GM12878 (cell line): ENCODE data around the gene MSMB.

Experiments used
- CTCF ChIP-seq, 3 experiments: IDR thresholded peaks in 2 of 3; conservative IDR thresholded peaks in 1 of 3; 2 replicates each; pipeline ENCODE4 v1.5.1; 2011; ENCODE audit warnings: low read depth in 3 of 3, low read length in 3 of 3, mild to moderate bottlenecking in 3 of 3, control low read depth in 2 of 3, moderate library complexity in 2 of 3, inconsistent platforms in 1 of 3, mixed read lengths in 1 of 3; ENCODE audit not compliant: control insufficient read depth in 2 of 3, insufficient read depth in 1 of 3; ENCODE audit errors: extremely low read depth in 1 of 3
- DPF2 ChIP-seq: fragments of 450-650 bp; IDR thresholded peaks from 2 replicates; pipeline ENCODE4 v1.6.1; 2017; ENCODE audit warnings: mild to moderate bottlenecking
- MYC ChIP-seq: IDR thresholded peaks from 2 replicates; pipeline ENCODE4 v1.6.1; 2011; ENCODE audit warnings: mild to moderate bottlenecking, low read length, moderate library complexity, inconsistent platforms; ENCODE audit not compliant: insufficient read depth, insufficient replicate concordance, insufficient read length, severe bottlenecking
- NRF1 ChIP-seq: conservative IDR thresholded peaks from 2 replicates; pipeline ENCODE4 v1.6.1; 2011; ENCODE audit warnings: mild to moderate bottlenecking, low read depth, low read length, improper control_type of control experiment
- PAX8 ChIP-seq: fragments of 450-650 bp; IDR thresholded peaks from 2 replicates; pipeline ENCODE4 v1.6.1; 2017; ENCODE audit warnings: mild to moderate bottlenecking, moderate library complexity
- PML ChIP-seq: IDR thresholded peaks from 2 replicates; pipeline ENCODE4 v1.6.1; 2012; ENCODE audit warnings: low read length, inconsistent platforms
- SPI1 ChIP-seq: IDR thresholded peaks from 2 replicates; pipeline ENCODE4 v1.6.1; 2011; ENCODE audit warnings: low read depth, mild to moderate bottlenecking, low read length, moderate library complexity, borderline replicate concordance; ENCODE audit not compliant: insufficient read depth
- TBL1XR1 ChIP-seq: IDR thresholded peaks from 2 replicates; pipeline ENCODE4 v1.6.1; 2012; ENCODE audit warnings: low read depth, low read length, improper control_type of control experiment
- TCF7 ChIP-seq: IDR thresholded peaks from 2 replicates; pipeline ENCODE4 v1.6.1; 2014; ENCODE audit warnings: antibody characterized with exemption, borderline replicate concordance
- TF ChIP-seq, protein P1 (sequence below): IDR thresholded peaks from 2 replicates; pipeline ENCODE4 v1.6.1; 2011; ENCODE audit warnings: low read depth, low read length, improper control_type of control experiment, borderline replicate concordance
- TF ChIP-seq, protein P2 (sequence below): IDR thresholded peaks from 2 replicates; pipeline ENCODE4 v1.6.1; 2011; ENCODE audit warnings: borderline replicate concordance, low read depth, mild to moderate bottlenecking, moderate library complexity, low read length; ENCODE audit not compliant: insufficient read depth, poor library complexity, severe bottlenecking

GRCh38 chr10:46016190-46016589, 29.9 kb downstream of the MSMB start:
- TF ChIP-seq CTCF (IDR thresholded peaks at IDR 0.05 in 2 of 3, conservative IDR thresholded peaks at IDR 0.05 in 1 of 3; ENCODE audit: control insufficient read depth in 2 of 3, extremely low read depth in 1 of 3, insufficient read depth in 1 of 3, low read depth in 3 of 3, low read length in 3 of 3) (no peak), NRF1 (no peak), TCF7 (no peak), PAX8 (no peak), SPI1 (no peak), PML (no peak), TBL1XR1 (no peak), MYC (no peak), DPF2 (no peak)
- TF ChIP-seq, protein P1, sequence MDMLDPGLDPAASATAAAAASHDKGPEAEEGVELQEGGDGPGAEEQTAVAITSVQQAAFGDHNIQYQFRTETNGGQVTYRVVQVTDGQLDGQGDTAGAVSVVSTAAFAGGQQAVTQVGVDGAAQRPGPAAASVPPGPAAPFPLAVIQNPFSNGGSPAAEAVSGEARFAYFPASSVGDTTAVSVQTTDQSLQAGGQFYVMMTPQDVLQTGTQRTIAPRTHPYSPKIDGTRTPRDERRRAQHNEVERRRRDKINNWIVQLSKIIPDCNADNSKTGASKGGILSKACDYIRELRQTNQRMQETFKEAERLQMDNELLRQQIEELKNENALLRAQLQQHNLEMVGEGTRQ = no peak
- TF ChIP-seq, protein P2, sequence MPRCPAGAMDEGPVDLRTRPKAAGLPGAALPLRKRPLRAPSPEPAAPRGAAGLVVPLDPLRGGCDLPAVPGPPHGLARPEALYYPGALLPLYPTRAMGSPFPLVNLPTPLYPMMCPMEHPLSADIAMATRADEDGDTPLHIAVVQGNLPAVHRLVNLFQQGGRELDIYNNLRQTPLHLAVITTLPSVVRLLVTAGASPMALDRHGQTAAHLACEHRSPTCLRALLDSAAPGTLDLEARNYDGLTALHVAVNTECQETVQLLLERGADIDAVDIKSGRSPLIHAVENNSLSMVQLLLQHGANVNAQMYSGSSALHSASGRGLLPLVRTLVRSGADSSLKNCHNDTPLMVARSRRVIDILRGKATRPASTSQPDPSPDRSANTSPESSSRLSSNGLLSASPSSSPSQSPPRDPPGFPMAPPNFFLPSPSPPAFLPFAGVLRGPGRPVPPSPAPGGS = no peak
